Panc1 (cell line): ENCODE data around the gene FAM81A. TPM values are rescaled to one million over a fixed set of nuclear protein-coding genes. Genes with fewer than 3 reads are reported as not detected.

Experiments used
- ATAC-seq: fragments of 200-7000 bp; cut with Tn5 transposase; 2 replicates; pipeline ENCODE4 v1.9.1; 2020; ENCODE audit warnings: mild to moderate bottlenecking, moderate library complexity
- BruUV-seq: library from RNA; stranded (reverse); fragments of 400-500 nt; replicated peaks from 2 replicates; lab custom pipeline; 2021; lab: Mats Ljungman, UMichigan
- CTCF ChIA-PET: fragments of 300-600 bp; sonication (Branson Sonifier 250); formaldehyde crosslinking; loops from one replicate; lab custom pipeline; 2022; ENCODE audit warnings: antibody characterized with exemption; lab: Charles Lee
- POLR2A ChIA-PET: fragments of 300-600 bp; sonication (Branson Sonifier 250); formaldehyde crosslinking; loops from one replicate; lab custom pipeline; 2022; ENCODE audit warnings: antibody characterized with exemption; lab: Charles Lee
- DNase-seq: peaks from one replicate; pipeline ENCODE4 v3.0.0-alpha.2; 2010; ENCODE audit warnings: low read depth, low spot score
- H3K27ac ChIP-seq: 2 replicates; pipeline ENCODE4 v1.5.1; 2011; ENCODE audit warnings: mild to moderate bottlenecking, low read length, inconsistent platforms
- H3K27me3 ChIP-seq: fragments of 200-500 bp; sonication (Bioruptor generic); 2 replicates; pipeline ENCODE4 v1.6.0; 2014; ENCODE audit warnings: low read length, inconsistent platforms; ENCODE audit not compliant: control insufficient read depth, insufficient read depth
- H3K36me3 ChIP-seq: fragments of 200-500 bp; sonication (Bioruptor generic); 2 replicates; pipeline ENCODE4 v1.5.1; 2014; ENCODE audit warnings: inconsistent platforms, mild to moderate bottlenecking, low read length, moderate library complexity; ENCODE audit not compliant: control insufficient read depth, insufficient read depth
- H3K4me1 ChIP-seq: 2 replicates; pipeline ENCODE4 v1.5.1; 2011; ENCODE audit warnings: inconsistent platforms, mild to moderate bottlenecking, low read length, moderate library complexity; ENCODE audit not compliant: control insufficient read depth, insufficient read depth
- H3K4me3 ChIP-seq, 2 experiments: 2 replicates each; pipeline ENCODE4 v1.5.1; 2011 to 2012; ENCODE audit warnings: low read depth in 2 of 2, low read length in 2 of 2, mild to moderate bottlenecking in 2 of 2, inconsistent platforms in 1 of 2, moderate library complexity in 1 of 2
- H3K9me3 ChIP-seq: fragments of 200-500 bp; sonication (Bioruptor generic); 2 replicates; pipeline ENCODE4 v1.5.1; 2014; ENCODE audit warnings: low read depth, mild to moderate bottlenecking, inconsistent platforms, low read length, moderate library complexity; ENCODE audit not compliant: control insufficient read depth, insufficient read depth
- CTCF ChIP-seq: fragments of 450-650 bp; IDR thresholded peaks from 2 replicates; pipeline ENCODE4 v1.5.1; 2017; ENCODE audit warnings: mild to moderate bottlenecking
- POLR2AphosphoS5 ChIP-seq: IDR thresholded peaks from 2 replicates; pipeline ENCODE4 v1.6.1; 2012; ENCODE audit warnings: mild to moderate bottlenecking, low read depth, low read length, moderate library complexity
- REST ChIP-seq, 2 experiments: IDR thresholded peaks; 2 replicates each; pipeline ENCODE4 v1.6.1; 2011 to 2012; ENCODE audit warnings: low read depth in 2 of 2, control low read depth in 1 of 2, low read length in 1 of 2, mild to moderate bottlenecking in 1 of 2, moderate library complexity in 1 of 2; ENCODE audit not compliant: insufficient read depth in 1 of 2
- SIN3A ChIP-seq: IDR thresholded peaks from 2 replicates; pipeline ENCODE4 v1.6.1; 2012; ENCODE audit warnings: low read depth, mild to moderate bottlenecking, low read length, moderate library complexity, borderline replicate concordance; ENCODE audit not compliant: insufficient read depth
- TCF7L2 ChIP-seq: IDR thresholded peaks from 2 replicates; pipeline ENCODE4 v1.6.1; 2011; ENCODE audit warnings: mild to moderate bottlenecking, low read depth, low read length, inconsistent platforms
- in situ Hi-C: cut with HindIII; loops from 2 replicates; pipeline ENCODE4 v1.10.0; 2016; ENCODE audit warnings: low sequenced_read_pairs, low pct_unique_long_range_greater_than_20kb
- intact Hi-C: fragments of 100-400 bp; cut with micrococcal nuclease; formaldehyde crosslinking; loops from one replicate; pipeline ENCODE4 v1.10.0; 2022; ENCODE audit not compliant: unreplicated experiment
- total RNA-seq: library from RNA; stranded (reverse); gene quantifications from one replicate; pipeline ENCODE4 v1.2.1, GENCODE V29; 2021; ENCODE audit not compliant: unreplicated experiment

The FAM81A gene
- total RNA-seq, 1 experiment from 2014 or later = 7.3 TPM

- peak overlapping the region; percentile 50 to 67 for H3K4me3 ChIP-seq
- H3K27ac ChIP-seq = peak overlapping the region; percentile 52; the same call in 1 of the 2 replicates
- H3K27me3 ChIP-seq = peaks cover 8% of the 10 kb centered on the region
- ChIA-PET CTCF (no interaction called here), POLR2A (no interaction called here)
- BruUV-seq = no TSS peak
- no peaks in the 10 kb centered on the region for H3K36me3 ChIP-seq
- peaks cover 9% of the 10 kb centered on the region; the same call in 1 of the 2 replicates for H3K4me1 ChIP-seq
- DNase-seq (no peak), ATAC-seq (no peak; the same call in 1 of the 2 replicates)
- no peak for TF ChIP-seq CTCF
- TF ChIP-seq TCF7L2 = no peak
- TF ChIP-seq SIN3A = no peak
- no peak for TF ChIP-seq POLR2AphosphoS5
- TF ChIP-seq REST (IDR thresholded peaks at IDR 0.05; ENCODE audit: insufficient read depth in 1 of 2, low read depth in 2 of 2, low read length in 1 of 2) = no peak
- in situ Hi-C loops = no loop called here
- intact Hi-C loops = no loop called here
- no peaks in the 10 kb centered on the region for H3K9me3 ChIP-seq
Observed at GRCh38 chr15:59438625-59439290, 772 bp downstream of the FAM81A start.

GRCh38 chr15:59439576-59439975 lies 1.6 kb downstream of the FAM81A start:
- ATAC-seq = no peak
- CTCF ChIA-PET = no interaction called here

More at GRCh38 chr15:59439576-59439975, 1.6 kb downstream of the FAM81A start:
- H3K36me3 ChIP-seq = no peaks in the 10 kb centered on the region
- no peak for DNase-seq
- no peaks in the 10 kb centered on the region for H3K9me3 ChIP-seq
- H3K4me1 ChIP-seq = peaks cover 9% of the 10 kb centered on the region; the same call in 1 of the 2 replicates
- peaks cover 8% of the 10 kb centered on the region for H3K27me3 ChIP-seq
- TF ChIP-seq REST (IDR thresholded peaks at IDR 0.05; ENCODE audit: insufficient read depth in 1 of 2, low read depth in 2 of 2, low read length in 1 of 2) = no peak
- BruUV-seq = no TSS peak
- in situ Hi-C loops (no loop called here), intact Hi-C loops (no loop called here)
- no peak overlapping the region for H3K27ac ChIP-seq
- no peak overlapping the region for H3K4me3 ChIP-seq
- POLR2A ChIA-PET = no interaction called here
